ENCODE data around the gene OR14A2. TPM values are rescaled to one million over a fixed set of nuclear protein-coding genes. Genes with fewer than 3 reads are reported as not detected.
A peak's percentile ranks its signal among the peaks of the same experiment; 100 is the strongest.
"Not testable (repeated sequence)": the region's sequence is repeated elsewhere in the genome, so short reads cannot be mapped to it uniquely, and the experiment has no call there.

OR14A2 gene
- total RNA-seq, 2 experiments from 2014 or later = not detected

GRCh38 chr1:247713753-247714152 is 34.2 kb downstream of the OR14A2 start:
- DNase-seq = no peak
- ChIA-PET CTCF (no interaction called here), POLR2A (no interaction called here)
- Mint-ChIP-seq H3K4me1 (no peaks in the 10 kb centered on the region), H3K36me3 (ENCODE audit: low read depth) (no peaks in the 10 kb centered on the region), H3K27ac (no peak overlapping the region), H3K4me3 (no peak overlapping the region), H3K9me3 (peaks cover 4% of the 10 kb centered on the region), H3K27me3 (no peaks in the 10 kb centered on the region)

GRCh38 chr1:247710681-247711080 is 37.3 kb downstream of the OR14A2 start:
- H3K4me3 Mint-ChIP-seq; CTCF ChIA-PET; DNase-seq; H3K4me1 Mint-ChIP-seq; H3K27ac Mint-ChIP-seq; POLR2A ChIA-PET; H3K9me3 Mint-ChIP-seq; H3K27me3 Mint-ChIP-seq; H3K36me3 Mint-ChIP-seq (ENCODE audit: low read depth): not testable (repeated sequence)

GRCh38 chr1:247701338-247701737 is 46.6 kb downstream of the OR14A2 start:
- no peaks in the 10 kb centered on the region for H3K27me3 Mint-ChIP-seq
- H3K36me3 Mint-ChIP-seq (ENCODE audit: low read depth) = no peaks in the 10 kb centered on the region
- H3K4me1 Mint-ChIP-seq = no peaks in the 10 kb centered on the region
- CTCF ChIA-PET = no interaction called here
- no peak overlapping the region for H3K4me3 Mint-ChIP-seq
- POLR2A ChIA-PET = no interaction called here
- no peak overlapping the region for H3K27ac Mint-ChIP-seq
- DNase-seq = no peak
- H3K9me3 Mint-ChIP-seq = no peaks in the 10 kb centered on the region

- POLR2A ChIA-PET = no interaction called here
- no peaks in the 10 kb centered on the region for H3K27me3 Mint-ChIP-seq
- no peaks in the 10 kb centered on the region for H3K9me3 Mint-ChIP-seq
- peak; percentile 25 for DNase-seq
- CTCF ChIA-PET = interaction anchor here (1.1 kb wide), 1 partner anchor 307 kb away, joined by 3 read pairs; no protein-coding TSS in a partner anchor
- H3K27ac Mint-ChIP-seq = no peak overlapping the region
- H3K36me3 Mint-ChIP-seq (ENCODE audit: low read depth) = no peaks in the 10 kb centered on the region
- H3K4me1 Mint-ChIP-seq = no peaks in the 10 kb centered on the region
- no peak overlapping the region for H3K4me3 Mint-ChIP-seq
Observed at GRCh38 chr1:247681288-247681897, 66.5 kb downstream of the OR14A2 start.

- Mint-ChIP-seq H3K36me3 (ENCODE audit: low read depth) (no peaks in the 10 kb centered on the region), H3K27ac (no peak overlapping the region), H3K27me3 (no peaks in the 10 kb centered on the region), H3K9me3 (no peaks in the 10 kb centered on the region), H3K4me3 (no peak overlapping the region), H3K4me1 (no peaks in the 10 kb centered on the region)
- DNase-seq = no peak
- ChIA-PET POLR2A (no interaction called here), CTCF (interaction anchor here (0.6 to 1.5 kb wide), 2 partner anchors 17 to 197 kb away, joined by 3 read pairs; no protein-coding TSS in a partner anchor)
Observed at GRCh38 chr1:247680171-247680570, 67.8 kb downstream of the OR14A2 start.

GRCh38 chr1:247679639-247680038 is 68.3 kb downstream of the OR14A2 start, which contains the start of gene OR13G1:
OR13G1 (minus strand) TSS chr1:247679739; CDS start chr1:247673041, 6,698 bp downstream.
- Mint-ChIP-seq H3K27ac (no peak within 1 kb of the TSS), H3K4me1 (no peaks in the 10 kb centered on the region), H3K36me3 (ENCODE audit: low read depth) (no peaks in the 10 kb centered on the region), H3K9me3 (no peaks in the 10 kb centered on the region), H3K27me3 (no peaks in the 10 kb centered on the region), H3K4me3 (no peak within 1 kb of the TSS)
- no peak for DNase-seq
- ChIA-PET CTCF (interaction anchor here (1.5 kb wide), 1 partner anchor 17 kb away, joined by 3 read pairs; no protein-coding TSS in a partner anchor), POLR2A (no interaction called here)

Other genes starting within 250 kb of the OR14A2 start
- gene OR2C3, start 211.7 kb downstream of the OR14A2 start, total RNA-seq = not detected
- gene GCSAML, start 199.0 kb downstream of the OR14A2 start, total RNA-seq = not detected
- gene OR2G2, start 159.8 kb downstream of the OR14A2 start, total RNA-seq = not detected
- gene OR2G3, start 142.6 kb downstream of the OR14A2 start, total RNA-seq = not detected
- gene OR13G1, start 68.4 kb downstream of the OR14A2 start, total RNA-seq = not detected
- not detected for gene OR6F1, start 31.5 kb downstream of the OR14A2 start, total RNA-seq
- not detected for gene OR14K1, start 9.5 kb downstream of the OR14A2 start, total RNA-seq
- gene OR1C1, start 12.4 kb upstream of the OR14A2 start, total RNA-seq = not detected
- gene OR14A16, start 76.0 kb upstream of the OR14A2 start, total RNA-seq = not detected
- not detected for gene OR11L1, start 93.8 kb upstream of the OR14A2 start, total RNA-seq
- gene TRIM58, start 109.0 kb upstream of the OR14A2 start, total RNA-seq = under 1 TPM; 0.58 to 0.73 TPM
- gene OR2W3, start 147.4 kb upstream of the OR14A2 start, total RNA-seq = under 1 TPM in 1 of 2 experiments, not detected in 1; 0.30 TPM
- not detected for gene OR2T8, start 172.1 kb upstream of the OR14A2 start, total RNA-seq
- gene OR2AJ1, start 176.7 kb upstream of the OR14A2 start, total RNA-seq = not detected
- gene OR2L8, start 200.7 kb upstream of the OR14A2 start, total RNA-seq = not detected
- not detected for gene OR2AK2, start 217.1 kb upstream of the OR14A2 start, total RNA-seq

All from activated CD4-positive, alpha-beta memory T cell treated with anti-CD3 and anti-CD28 coated beads, Interleukin-2, amount 10 ng/mL, durations not matched to agents 7 days and 5 days (primary cell).